NT2/D1 (cell line): Measurements from ENCODE around the gene HECW1.

Experiments used
- SUZ12 ChIP-seq: IDR thresholded peaks from 2 replicates; pipeline ENCODE4 v1.6.1; 2011; ENCODE audit not compliant: insufficient read length, insufficient read depth; ENCODE audit errors: extremely low read depth
- YY1 ChIP-seq: IDR thresholded peaks from 2 replicates; pipeline ENCODE4 v1.6.1; 2011; ENCODE audit not compliant: insufficient read length, insufficient read depth

DNA sequence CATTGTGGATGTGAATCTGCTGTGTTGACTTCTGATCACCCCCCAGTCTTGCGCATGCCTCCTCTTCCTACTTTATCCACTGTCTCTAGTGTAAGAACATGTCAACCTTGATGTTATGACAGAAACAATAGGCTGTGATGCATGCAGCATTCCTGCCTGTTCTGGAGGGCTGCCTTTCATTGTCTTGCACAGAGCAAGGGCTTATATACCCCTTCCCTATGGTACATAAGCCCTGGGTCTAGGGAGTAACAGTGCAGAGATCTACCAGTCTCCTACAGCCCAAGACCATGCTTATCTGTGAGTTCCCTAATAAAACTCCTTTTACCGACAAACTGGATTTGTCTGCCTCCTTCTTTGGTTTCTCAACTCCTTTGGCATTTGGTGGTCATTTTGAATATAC is 293.5 kb downstream of the HECW1 start:
- TF ChIP-seq YY1, result no peak
- no peak for TF ChIP-seq SUZ12
